ENCODE results near the gene ZNF385B. TPM values are rescaled to one million over a fixed set of nuclear protein-coding genes. Genes with fewer than 3 reads are reported as not detected.

ZNF385B gene
- total and polyA plus RNA-seq, 8 donors = 4.6 to 51.3 (median 6.1) TPM

- H3K4me1 ChIP-seq = no peaks in the 10 kb centered on the region
- H3K27me3 ChIP-seq = no peaks in the 10 kb centered on the region
- H3K27ac ChIP-seq = no peak overlapping the region
- no peak overlapping the region for H3K4me3 ChIP-seq
- H3K9me3 ChIP-seq = peaks cover 0 to 10% of the 10 kb centered on the region in 2 donors
- intact Hi-C loops (cut with DNase I) = no loop called here
- DNase-seq (no peak), ATAC-seq (no peak)
- H3K36me3 ChIP-seq = no peaks in the 10 kb centered on the region
- TF ChIP-seq CTCF (IDR thresholded peaks at IDR 0.05) = no peak
These were observed 318.0 kb downstream of the ZNF385B start for GRCh38 chr2:179543361-179543901.

GRCh38 chr2:179541586-179541985 lies 319.8 kb downstream of the ZNF385B start:
- no peak overlapping the region for H3K27ac ChIP-seq
- DNase-seq (no peak), ATAC-seq (no peak)
- peaks cover 0 to 3% of the 10 kb centered on the region in 2 donors for H3K4me1 ChIP-seq
- H3K4me3 ChIP-seq = no peak overlapping the region
- intact Hi-C loops (cut with DNase I) = no loop called here
- H3K27me3 ChIP-seq = no peaks in the 10 kb centered on the region
- no peaks in the 10 kb centered on the region for H3K36me3 ChIP-seq
- TF ChIP-seq CTCF (IDR thresholded peaks at IDR 0.05) = no peak
- H3K9me3 ChIP-seq = peaks cover 0 to 10% of the 10 kb centered on the region in 2 donors

- intact Hi-C loops (cut with DNase I) = no loop called here
- Histone ChIP-seq H3K4me1 (peaks cover 0 to 3% of the 10 kb centered on the region in 2 donors), H3K27ac (no peak overlapping the region), H3K36me3 (no peaks in the 10 kb centered on the region), H3K27me3 (no peaks in the 10 kb centered on the region), H3K9me3 (peaks cover 0 to 10% of the 10 kb centered on the region in 2 donors), H3K4me3 (no peak overlapping the region)
- no peak for TF ChIP-seq CTCF (IDR thresholded peaks at IDR 0.05)
- ATAC-seq (no peak), DNase-seq (no peak)
These were observed 322.3 kb downstream of the ZNF385B start for GRCh38 chr2:179539124-179539511.

GRCh38 chr2:179538406-179539123 lies 322.8 kb downstream of the ZNF385B start:
- no peak for ATAC-seq
- no peak overlapping the region for H3K27ac ChIP-seq

More at GRCh38 chr2:179538406-179539123, 322.8 kb downstream of the ZNF385B start:
- no peak overlapping the region for H3K4me3 ChIP-seq
- H3K9me3 ChIP-seq = peaks cover 0 to 10% of the 10 kb centered on the region in 2 donors
- intact Hi-C loops (cut with DNase I) = no loop called here
- H3K27me3 ChIP-seq = no peaks in the 10 kb centered on the region
- H3K4me1 ChIP-seq = peaks cover 0 to 3% of the 10 kb centered on the region in 2 donors
- TF ChIP-seq CTCF (IDR thresholded peaks at IDR 0.05) = no peak
- no peaks in the 10 kb centered on the region for H3K36me3 ChIP-seq
- no peak for DNase-seq
